GM21619 (cell line): Measurements from ENCODE around the gene NTPCR.
"Not testable (repeated sequence)": the region's sequence is repeated elsewhere in the genome, so short reads cannot be mapped to it uniquely, and the experiment has no call there.

ENCODE experiments used
- ATAC-seq: cut with Tn5 transposase; IDR thresholded peaks from one replicate; pipeline ENCODE4 v1.9.1; 2021; ENCODE audit not compliant: unreplicated experiment

Gene NTPCR

DNA sequence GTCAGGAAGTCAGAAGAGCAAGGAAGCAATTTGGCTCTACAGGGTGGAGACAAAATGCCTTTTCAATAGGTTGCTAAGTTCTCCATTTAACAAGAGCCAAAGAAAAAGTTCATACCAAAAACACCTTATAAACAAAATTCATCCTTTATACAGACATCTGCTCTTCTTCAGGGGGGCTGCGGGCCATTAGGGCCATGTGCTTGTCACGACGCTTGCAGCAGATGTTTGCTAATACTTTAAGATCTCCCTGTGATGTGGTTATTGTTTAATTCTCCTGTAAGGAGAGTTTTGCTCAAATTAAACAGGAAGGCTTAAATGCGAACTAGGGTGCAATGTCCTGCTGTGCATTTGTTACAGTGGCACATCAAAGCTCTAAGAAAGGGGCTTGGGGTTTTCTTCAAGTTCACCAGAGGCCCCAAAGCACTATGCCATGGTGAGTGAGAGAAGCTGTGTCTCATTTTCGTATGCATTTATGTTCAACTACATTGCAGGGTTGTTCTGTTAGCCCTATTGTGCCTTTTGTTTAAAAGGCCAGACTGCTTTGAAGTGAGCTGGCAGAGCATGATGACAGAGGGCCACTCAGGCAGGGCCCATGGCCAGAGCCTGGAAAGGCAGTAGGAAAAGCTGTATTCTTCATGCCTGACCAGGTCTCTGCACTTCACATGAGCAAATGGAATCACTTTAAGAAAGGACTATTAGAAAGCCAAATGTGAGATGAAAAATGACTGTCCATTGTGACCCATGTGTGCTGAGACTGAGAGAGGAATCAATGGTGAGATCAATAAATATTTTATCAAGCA, 24.8 kb upstream of the NTPCR start:
- no peak for ATAC-seq

- not testable (repeated sequence) for ATAC-seq
These were observed 23.2 kb upstream of the NTPCR start for GRCh38 chr1:232927166-232927565.

GRCh38 chr1:232927830-232928505, 22.4 kb upstream of the NTPCR start:
- no peak for ATAC-seq

GRCh38 chr1:232932486-232933425, 17.7 kb upstream of the NTPCR start:
- ATAC-seq = no peak

DNA sequence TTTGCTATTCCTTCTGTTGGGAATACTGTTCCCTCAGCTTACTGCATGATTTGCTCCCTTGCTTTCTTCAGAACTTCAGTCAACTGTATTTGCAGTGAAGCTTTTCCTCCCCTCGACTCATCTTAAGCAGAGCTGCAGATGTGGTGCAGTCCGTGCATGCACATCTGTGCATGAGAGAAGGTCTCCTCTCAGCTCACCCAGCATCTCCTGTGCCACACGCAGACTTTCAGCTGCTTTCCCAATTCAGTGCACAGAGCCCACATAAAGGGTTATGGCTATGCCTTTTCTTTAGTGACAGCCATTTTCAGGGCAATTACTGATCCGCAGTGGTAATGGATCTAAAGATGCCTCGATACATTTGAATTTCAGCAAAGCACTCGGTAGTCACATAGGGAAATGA, 13.5 kb upstream of the NTPCR start:
- no peak for ATAC-seq

- no peak for ATAC-seq
These were observed 12.6 kb upstream of the NTPCR start for GRCh38 chr1:232937741-232938375.

GRCh38 chr1:232938926-232939325, 11.5 kb upstream of the NTPCR start:
- no peak for ATAC-seq

- no peak for ATAC-seq
These were observed 10.7 kb upstream of the NTPCR start for GRCh38 chr1:232939748-232940147.

DNA sequence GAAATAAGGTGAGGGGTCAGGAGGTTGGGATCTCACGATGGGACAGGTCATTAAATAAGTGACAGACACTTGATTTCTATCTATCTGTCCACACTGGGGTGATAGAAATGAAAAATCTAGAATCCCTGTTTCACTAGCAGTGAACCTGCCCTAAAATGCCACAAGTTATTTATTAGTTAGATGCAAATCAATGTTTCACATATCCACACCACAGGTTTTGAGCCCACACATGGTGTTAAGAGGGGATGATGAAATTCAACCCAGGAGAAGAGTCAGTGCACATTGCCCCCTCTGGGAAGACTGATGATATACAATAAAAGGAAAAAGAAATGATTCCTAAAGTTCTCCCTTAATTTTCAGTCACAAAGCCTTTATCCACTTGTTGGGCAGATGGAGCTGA, 10.1 kb upstream of the NTPCR start:
- ATAC-seq = peak; percentile 72

GRCh38 chr1:232942413-232943294, 7.8 kb upstream of the NTPCR start:
- no peak for ATAC-seq

DNA sequence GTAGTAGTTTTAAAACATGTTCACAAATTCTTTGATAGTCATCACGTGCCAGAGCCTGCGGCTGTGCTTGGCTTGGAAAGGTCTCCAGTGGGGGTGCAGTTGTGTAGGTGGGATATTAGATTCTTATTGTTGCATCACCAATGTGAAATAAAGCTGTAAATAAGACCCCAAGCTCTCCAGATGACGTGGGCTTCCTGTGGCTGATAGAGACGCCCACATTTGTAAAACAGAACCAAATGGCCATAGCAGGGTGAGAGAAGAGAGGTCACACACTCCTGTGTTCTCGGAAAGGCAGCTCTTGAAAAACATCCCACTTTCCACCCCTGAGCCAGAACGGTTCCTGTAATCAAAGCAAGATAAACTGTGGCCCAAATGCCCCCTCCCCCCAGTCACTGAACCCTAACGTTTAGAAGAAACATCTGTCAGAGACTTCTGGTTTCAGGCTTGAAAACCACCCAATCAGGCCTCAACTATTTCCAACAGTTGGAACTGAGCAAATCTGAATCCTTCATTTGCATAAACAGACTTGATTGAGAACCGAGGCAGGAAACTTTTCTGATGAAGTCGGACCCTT, 6.6 kb upstream of the NTPCR start:
- ATAC-seq = peak; percentile 46

- ATAC-seq = no peak
These were observed 6.1 kb upstream of the NTPCR start for GRCh38 chr1:232944347-232944746.

- ATAC-seq = no peak
These were observed 695 bp upstream of the NTPCR start for GRCh38 chr1:232949636-232950196.

- ATAC-seq = peak; percentile 23
These were observed 769 bp downstream of the NTPCR start for GRCh38 chr1:232951180-232951579.

DNA sequence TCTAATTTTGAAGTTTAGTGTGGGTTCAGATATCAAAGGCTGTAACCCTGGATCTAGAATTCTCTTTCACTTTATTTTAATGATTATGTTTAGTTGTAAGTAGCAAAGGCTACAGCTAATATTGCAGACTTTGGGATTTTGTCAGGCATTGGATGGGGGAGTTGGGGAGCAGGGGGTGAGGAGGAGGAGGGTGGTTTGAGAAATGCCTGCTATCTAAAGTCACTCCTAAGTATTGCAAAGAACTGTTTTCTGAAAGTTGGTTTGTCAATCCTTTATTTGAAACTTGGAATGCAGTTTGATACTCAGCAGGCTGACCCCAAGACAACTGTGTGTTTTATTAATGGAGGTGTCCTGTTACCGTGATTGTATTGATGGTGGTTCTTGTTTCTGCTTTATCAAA, 1.2 kb downstream of the NTPCR start:
- no peak for ATAC-seq

DNA sequence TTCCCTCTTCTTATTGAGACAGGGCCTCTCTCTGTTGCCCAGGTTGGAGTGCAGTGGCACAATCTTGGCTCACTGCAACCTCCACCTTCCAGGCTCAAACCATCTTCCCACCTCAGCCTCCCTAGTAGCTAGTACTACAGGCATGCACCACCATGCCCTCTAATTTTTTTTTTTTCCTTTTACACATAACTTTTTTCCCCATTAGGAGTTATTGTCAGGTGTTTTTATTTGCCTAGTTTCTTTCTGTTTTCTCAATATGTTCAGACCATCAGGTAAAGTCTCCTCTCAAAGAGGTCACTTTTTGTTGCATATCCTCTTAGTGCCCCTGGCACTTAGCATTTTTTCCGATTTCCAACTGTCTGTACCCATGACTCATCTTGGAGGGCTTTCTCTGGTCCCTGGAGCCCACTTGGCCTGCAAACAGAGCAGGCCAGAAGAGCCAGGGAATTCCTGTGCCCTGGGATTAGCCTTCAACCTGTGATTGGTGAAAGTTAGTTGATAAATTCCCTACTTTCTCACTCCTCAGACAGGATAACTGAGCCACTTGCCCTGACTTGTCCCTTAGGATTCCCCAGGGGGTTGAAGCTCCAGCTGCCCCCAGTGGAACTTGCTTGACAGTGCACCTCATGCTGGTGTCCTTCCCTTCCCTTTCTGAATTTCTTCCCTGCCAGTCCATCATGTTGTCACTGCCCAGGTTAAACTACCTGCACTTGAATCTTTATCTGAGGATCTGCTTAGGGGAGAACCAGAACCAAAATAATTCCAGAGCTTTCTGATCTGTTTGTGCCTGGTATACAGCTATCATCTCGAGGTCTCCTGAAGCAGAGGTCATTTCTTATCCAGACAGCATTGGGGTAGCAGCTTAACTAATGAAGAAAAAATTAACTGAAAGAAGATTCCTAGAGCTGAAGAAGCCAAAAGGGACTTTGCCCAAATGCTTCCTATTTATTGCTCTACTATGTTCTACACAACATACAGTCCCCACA, 2.4 kb downstream of the NTPCR start:
- ATAC-seq = peak; percentile 43

GRCh38 chr1:232954594-232955365, 4.4 kb downstream of the NTPCR start:
- no peak for ATAC-seq
